GM12801 (cell line): ENCODE results near the gene KIAA1191.

Source experiments
- TF ChIP-seq, protein P1 (sequence below): IDR thresholded peaks from one replicate; pipeline ENCODE4 v1.5.1; 2011; ENCODE audit warnings: control low read depth; ENCODE audit not compliant: insufficient read length; ENCODE audit errors: extremely low read depth

The KIAA1191 gene

DNA sequence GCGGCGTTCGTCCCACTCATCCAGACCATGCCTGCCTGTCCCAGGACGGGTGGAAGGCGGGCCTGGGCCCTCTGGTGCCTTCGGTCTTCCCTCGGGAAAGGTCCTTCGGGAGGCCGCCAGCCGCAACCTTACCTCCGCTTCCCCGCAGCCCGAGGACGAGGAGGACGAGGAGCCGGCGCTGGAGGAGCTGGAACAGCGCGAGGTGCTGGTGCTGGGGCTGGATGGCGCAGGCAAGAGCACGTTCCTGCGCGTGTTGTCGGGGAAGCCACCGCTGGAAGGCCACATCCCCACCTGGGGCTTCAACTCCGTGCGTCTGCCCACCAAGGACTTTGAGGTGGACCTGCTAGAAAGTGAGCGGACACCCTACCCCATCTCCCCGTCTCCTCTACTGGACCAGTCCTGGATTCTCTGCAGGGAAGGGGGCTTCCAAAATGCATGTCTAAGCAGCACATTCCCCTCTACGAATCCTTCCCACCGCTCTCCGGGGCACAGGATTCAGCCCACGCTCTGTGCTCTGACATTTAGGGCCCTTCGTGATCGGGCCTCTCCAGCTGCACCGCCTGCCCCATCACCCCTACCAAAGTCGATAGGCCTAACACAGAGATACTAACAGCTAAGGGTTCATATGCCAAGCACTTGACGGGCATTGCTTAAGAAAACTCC lies 4.8 kb upstream of the KIAA1191 start:
- TF ChIP-seq, protein P1, sequence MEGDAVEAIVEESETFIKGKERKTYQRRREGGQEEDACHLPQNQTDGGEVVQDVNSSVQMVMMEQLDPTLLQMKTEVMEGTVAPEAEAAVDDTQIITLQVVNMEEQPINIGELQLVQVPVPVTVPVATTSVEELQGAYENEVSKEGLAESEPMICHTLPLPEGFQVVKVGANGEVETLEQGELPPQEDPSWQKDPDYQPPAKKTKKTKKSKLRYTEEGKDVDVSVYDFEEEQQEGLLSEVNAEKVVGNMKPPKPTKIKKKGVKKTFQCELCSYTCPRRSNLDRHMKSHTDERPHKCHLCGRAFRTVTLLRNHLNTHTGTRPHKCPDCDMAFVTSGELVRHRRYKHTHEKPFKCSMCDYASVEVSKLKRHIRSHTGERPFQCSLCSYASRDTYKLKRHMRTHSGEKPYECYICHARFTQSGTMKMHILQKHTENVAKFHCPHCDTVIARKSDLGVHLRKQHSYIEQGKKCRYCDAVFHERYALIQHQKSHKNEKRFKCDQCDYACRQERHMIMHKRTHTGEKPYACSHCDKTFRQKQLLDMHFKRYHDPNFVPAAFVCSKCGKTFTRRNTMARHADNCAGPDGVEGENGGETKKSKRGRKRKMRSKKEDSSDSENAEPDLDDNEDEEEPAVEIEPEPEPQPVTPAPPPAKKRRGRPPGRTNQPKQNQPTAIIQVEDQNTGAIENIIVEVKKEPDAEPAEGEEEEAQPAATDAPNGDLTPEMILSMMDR, result no peak

DNA sequence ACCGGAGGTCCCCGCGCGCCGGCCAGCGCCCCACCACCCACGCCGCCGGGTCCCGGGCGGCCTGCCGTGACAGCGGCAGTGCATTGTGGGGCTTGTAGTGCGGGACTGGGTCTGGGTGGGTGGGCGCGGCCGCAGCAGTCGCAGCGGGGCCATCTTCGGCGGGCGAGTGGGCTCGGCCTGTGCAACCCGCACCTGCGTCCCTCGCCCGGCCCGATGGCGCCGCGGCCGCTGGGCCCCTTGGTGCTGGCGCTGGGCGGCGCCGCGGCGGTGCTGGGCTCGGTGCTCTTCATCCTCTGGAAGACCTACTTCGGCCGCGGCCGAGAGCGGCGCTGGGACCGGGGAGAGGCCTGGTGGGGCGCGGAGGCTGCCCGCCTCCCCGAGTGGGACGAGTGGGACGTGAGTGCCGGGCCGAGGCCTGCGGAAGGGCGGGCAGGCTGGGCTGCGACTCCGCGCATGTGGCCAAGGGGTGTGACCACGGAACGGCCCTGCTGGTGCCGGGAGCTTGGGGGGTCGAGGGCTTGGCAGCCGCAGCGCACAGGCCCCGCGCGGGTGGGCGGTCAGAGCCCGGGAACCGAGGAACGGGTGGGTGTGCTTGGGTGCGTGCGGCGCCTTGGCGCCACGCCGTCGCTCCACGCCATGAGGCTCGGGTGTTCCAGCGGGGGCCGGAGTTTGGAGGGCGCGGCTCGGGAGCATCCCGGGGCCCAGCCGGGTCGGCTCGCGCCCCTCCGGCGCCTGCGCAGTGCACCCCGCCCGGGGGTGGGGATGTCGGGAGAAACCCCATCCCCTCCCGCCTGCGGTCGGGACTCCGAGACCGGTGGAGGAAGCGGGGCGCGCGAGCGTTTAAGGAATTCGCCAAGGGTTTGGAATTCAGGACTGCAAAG lies 4.0 kb upstream of the KIAA1191 start, which contains the start of gene ARL10:
Gene ARL10 (plus strand): TSS at position 137 of the 881 bp plus-strand sequence. CDS start 77 bp downstream, at position 214.
- TF ChIP-seq, protein P1, result no peak

DNA sequence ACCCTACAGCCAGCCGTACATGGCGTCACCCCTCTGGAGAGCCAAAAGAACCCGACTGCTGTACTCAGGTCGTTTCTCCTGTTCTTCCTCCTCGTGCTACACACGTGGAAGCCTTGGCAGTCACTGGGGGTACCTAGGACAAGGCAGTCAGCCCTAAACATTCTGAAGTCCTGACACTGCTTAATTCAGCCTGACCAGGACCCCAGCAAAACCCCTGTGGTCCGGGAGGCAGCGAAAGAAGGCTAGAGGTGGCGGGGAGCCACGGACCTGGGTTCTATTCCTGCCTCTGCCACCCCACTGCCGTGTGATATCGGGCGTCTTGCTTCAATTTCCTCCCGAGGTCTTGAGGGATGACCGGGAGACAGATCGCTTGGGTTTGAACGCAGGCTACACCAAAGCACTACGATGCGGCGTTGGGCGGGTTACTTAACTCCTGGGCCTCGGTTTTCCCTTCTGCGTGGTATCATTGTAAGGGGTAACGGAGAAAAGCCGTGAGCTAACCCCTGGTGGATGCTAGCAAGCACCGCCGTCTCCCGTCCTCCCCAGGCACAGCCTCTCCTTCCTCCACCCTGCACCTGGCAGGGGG lies 3.3 kb upstream of the KIAA1191 start:
- TF ChIP-seq, protein P1, result no peak

DNA sequence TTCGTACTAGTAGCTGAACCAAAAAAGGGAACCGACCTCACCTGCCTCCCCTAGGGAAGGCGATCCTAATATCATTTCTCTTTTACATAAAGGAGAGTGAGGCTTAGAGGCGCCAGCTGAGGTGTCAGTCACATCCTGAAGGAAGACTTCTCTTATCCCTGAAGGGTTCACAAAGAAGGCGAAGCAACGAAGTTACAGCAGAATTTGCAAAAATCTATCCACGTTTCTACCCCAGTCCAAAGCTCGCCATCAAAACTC lies 598 bp upstream of the KIAA1191 start:
- TF ChIP-seq, protein P1, result no peak

DNA sequence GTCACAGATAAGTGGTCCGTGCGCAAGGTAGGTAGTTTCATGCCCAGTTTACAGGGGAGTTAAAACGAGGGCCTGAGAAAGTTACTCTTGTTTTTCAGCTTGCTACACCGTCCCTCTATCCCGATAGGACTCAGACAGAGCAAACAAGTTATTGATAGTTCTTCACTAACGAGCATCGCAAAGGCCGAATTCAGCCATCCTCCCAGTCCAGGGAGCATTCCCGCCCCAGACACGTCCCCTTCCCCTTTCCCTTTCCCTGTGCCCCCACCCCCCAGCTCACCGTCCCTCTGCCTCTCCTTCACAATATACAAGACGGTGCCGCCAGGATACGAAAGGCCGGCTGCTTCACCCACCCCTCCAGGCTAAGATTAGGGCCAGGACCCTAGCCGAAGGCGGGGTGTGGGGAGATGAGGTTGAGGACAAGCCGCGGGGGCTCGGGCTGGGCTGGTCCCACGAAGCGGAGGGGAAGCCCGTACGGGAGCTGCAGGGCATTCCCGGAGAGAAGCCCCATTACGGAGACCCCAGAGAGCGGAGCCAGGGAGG lies 599 bp downstream of the KIAA1191 start:
- TF ChIP-seq, protein P1, result no peak

DNA sequence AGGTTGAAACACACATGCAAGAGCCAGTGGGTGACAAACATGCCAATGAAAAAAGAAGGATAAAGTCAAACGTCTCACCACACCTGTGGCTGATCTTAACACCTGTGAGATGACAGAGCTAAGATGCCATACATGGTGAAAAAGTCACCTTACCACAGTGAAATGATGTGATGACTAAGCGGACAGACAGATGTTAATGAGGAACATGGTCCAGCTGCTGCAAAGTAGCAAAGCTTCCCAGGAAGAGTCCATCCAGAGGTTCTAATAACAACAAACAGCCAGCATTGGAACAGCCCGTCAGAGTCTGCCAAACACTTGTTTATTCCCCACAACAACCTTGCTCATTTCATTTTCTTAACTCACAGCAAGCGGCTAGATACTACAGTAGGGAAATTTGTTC lies 1.9 kb downstream of the KIAA1191 start:
- TF ChIP-seq, protein P1, result no peak

DNA sequence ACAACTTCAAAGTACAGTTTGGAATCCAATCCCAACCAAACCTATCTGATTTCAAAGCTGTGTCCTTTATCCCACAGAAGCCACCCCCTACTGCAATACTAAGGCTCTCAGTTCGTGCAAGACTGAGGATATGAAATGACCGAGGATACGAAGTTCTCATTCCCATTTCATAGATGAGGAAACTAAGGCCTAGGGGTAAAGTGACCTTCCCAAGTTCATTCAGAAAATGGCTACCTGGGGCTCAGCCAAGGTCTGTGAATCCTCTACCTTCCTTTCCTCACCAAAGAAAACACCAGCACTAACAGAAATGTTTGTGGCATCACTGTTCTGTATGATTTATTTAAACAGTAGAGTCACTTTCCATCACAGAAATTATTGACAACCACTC lies 5.4 kb downstream of the KIAA1191 start:
- TF ChIP-seq, protein P1, result no peak
